ENCODE results near the gene DNAJB2.

DNA sequence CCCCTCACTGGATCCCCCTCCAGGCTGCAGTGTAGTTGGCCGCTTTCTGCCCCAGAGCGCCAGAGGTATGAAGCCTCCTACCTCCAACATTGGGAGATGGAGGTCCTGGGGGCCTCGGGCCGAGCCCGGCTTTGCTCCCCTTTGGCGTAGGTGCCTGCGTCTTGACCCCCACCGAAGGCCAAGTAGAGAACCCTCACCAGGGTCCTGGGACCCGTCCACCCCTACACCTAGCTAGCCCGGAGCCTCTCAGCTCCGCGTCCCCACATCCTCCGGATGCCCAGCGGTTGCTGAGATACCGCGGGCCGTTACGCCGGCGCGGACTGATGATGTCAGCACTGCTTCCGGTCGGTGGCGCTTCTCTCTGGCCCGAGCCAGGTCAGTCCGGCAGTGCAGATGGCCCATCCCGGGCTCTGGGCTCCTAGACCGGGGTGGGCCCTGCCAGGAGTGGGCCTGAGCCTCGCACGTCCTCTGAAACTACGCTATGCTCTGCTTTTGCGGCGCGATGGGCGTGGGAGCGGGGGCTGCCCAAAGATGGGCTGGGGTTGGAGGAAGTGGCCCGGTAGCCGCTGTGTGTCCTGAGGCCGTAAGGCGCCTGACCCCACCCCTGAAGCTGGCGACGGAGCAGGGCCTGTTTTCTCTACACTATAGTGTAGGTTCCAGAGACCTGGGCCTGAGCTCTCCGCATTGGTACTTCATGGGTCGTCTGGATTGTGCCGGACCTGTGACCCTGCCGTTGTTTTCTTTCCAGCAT is 33.8 kb upstream of the DNAJB2 start, which contains the start of the genes GLB1L and STK16:
- TF ChIP-seq, protein P1, sequence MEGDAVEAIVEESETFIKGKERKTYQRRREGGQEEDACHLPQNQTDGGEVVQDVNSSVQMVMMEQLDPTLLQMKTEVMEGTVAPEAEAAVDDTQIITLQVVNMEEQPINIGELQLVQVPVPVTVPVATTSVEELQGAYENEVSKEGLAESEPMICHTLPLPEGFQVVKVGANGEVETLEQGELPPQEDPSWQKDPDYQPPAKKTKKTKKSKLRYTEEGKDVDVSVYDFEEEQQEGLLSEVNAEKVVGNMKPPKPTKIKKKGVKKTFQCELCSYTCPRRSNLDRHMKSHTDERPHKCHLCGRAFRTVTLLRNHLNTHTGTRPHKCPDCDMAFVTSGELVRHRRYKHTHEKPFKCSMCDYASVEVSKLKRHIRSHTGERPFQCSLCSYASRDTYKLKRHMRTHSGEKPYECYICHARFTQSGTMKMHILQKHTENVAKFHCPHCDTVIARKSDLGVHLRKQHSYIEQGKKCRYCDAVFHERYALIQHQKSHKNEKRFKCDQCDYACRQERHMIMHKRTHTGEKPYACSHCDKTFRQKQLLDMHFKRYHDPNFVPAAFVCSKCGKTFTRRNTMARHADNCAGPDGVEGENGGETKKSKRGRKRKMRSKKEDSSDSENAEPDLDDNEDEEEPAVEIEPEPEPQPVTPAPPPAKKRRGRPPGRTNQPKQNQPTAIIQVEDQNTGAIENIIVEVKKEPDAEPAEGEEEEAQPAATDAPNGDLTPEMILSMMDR (IDR thresholded peaks at IDR 0.05; ENCODE audit: low read length) = no peak
- TF ChIP-seq EZH2 (IDR thresholded peaks at IDR 0.05; ENCODE audit: borderline replicate concordance, low read length) = no peak
